HG03565 (cell line): ENCODE results near the gene ABLIM3.

ENCODE experiments used
- ATAC-seq: cut with Tn5 transposase; IDR thresholded peaks from one replicate; pipeline ENCODE4 v1.9.1; 2021; ENCODE audit warnings: mild to moderate bottlenecking, moderate library complexity; ENCODE audit not compliant: unreplicated experiment

ABLIM3 gene

DNA sequence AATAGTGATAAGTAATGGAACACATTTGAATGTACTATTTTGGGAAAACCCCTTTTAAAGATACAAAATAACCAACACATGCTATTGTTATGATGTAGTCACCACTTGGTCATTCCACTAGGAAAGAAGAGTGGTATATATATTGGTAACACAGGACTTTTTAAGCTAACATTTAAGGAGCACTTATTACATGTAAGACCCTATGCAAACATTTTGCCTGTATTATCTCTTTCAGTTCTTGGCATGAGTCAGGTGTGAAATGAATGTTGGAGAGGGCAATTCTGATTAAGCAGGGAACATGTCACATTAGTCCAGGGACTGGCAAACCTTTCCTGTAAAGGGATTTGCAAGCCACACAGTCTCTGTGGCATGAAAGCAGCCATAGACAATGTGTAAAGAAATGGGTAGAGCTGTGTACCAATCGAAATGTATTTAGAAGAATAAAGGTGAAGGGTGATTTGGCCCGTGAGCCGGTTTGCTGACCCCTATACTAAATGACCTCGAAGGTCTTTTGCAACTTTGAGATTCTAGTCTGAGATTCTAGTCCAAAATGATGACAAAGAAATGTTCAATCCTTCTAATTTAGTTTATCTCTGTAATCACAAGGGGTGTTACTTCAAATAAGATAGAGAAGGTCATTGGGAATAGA lies 15.3 kb downstream of the ABLIM3 start:
- no peak for ATAC-seq

DNA sequence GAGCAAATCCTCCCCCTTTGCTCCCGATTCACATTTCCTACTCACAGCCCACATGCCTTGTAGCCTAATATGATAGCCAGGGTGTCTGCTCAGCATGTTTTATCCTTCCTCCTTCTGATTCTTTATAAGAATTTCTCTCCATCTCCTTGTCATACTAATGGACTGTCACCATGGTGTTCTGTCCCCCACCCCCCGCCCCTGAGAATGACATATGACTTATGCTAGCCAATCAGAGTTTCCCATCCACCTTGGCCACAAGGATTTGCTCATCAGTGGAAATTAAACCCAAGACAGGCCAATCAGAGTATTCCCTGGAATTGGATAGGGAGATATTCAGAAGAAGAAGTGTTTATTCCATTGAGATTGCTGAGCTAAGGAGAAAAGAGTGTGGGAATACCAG lies 16.0 kb downstream of the ABLIM3 start:
- ATAC-seq = no peak

DNA sequence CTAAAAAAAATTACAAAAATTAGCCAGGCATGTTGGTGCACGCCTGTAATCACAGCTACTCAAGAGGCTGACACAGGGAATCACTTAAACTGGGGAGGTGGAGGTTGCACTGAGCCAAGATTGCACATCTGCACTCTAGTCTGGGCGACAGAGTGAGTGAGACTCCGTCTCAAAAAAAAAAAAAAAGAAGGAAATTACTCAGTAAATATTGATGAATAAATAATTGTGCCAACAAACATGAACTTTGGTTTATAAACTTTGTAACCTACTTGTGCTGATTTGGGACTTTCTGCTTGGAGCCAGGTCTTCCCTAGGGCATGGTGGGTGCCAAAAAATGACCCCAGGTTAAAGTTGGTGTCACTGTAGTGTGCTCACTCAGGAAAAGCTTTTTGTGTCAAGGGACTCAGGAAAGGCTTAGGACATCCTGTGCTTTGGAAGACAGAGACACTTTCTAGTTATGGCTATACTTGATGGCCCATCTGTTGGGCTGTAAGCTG lies 19.0 kb downstream of the ABLIM3 start:
- no peak for ATAC-seq

DNA sequence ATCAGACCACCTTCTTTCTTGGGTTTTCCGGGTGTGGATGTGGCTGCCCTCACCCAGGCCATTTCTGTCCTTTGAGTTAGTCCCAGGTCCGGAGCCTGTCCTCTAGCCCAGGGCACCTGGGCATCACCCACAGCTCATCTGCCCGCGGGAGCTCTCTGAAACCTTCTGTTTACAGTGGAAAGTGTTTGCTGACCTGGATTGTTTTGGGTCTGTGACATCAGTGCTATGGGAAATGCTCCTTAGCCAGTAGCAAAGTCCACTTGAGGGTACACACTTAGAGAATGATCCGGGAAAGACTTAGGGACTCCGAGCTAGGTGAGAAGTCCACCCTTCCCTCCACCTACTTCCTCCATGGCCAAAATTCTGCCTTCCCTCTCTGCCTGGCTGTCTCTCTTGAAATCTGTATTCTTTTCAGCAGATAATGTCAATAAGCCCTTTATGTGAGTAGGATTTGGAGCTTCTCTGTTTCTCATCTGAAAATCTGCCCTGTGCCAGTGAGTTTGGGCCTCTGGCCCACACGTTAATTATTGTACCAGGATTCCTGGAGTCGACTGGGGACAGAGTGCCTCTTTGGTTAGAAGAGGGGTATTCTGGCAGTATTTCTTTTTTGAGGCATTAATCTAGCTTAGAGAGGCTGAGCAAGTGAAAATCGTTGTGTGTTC lies 19.9 kb downstream of the ABLIM3 start:
- ATAC-seq = no peak

DNA sequence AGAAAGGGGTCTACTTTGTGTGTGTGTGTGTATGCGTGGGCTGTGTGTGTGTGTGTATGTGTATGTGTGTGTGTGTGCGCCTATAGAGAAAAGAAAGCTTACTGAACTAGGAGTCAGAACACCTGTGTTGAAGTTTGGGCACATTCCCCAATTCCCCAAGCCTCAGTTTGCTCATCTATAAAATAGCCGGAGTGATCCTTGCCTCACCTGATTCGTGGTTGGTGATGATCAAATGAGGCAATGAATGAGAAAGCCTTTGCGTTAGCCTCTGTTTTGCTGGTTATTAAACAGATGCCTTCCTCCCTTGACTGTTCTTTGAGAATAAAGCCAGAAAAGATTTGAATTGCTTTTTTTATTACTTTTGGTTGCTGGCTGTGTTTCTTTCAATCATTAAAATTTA lies 20.6 kb downstream of the ABLIM3 start:
- ATAC-seq = no peak

DNA sequence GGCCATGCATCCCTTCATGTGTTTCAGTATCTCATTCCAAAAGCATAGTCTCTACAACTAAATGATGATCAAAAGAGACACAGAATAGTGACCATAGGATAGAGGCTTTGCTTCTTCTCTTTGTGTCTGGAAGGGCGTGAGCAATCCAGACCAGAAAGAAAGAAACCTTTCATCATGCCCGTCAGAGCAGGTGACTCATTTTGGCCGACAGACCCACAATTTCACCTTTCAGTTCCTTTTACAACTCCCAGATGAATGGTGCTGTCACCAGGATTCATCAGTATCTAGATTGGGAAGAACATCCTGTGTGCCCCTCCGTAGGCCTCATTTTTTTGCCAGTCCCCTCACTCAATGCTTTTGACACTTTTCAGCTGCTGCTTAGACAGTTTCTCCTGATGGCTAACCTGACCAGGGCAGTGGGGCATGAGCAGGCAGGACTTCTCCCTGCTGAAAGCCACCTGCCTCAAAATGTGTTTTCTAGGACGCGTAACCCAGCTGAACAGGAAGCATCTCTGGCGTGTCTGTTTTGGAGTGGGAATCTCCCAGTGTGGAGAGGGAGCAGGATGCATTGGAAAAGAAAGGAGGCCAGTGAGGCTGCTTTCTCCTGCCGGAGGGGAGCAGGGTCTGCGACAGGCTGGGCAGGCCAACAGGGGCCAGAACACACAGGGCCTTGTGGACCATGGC lies 21.2 kb downstream of the ABLIM3 start:
- ATAC-seq = peak; percentile 75

DNA sequence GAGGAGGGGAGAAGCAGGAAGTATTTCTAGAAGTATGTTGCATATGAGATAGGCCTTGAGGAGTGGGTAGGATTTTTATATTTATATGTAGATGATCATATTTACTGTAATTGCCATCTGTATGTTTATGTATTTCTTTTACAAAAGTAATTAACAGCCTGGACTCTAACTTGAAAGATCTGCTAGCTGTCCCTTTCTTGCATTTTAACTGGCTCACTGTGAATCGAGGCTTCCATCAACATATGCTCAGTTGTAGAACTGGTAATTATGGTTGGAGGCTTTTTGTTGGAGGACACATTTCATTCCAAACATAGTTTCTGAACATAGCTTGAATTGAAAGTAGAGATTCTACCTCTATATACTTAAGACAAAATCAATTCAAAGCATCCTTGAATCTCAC lies 23.4 kb downstream of the ABLIM3 start:
- ATAC-seq = no peak

DNA sequence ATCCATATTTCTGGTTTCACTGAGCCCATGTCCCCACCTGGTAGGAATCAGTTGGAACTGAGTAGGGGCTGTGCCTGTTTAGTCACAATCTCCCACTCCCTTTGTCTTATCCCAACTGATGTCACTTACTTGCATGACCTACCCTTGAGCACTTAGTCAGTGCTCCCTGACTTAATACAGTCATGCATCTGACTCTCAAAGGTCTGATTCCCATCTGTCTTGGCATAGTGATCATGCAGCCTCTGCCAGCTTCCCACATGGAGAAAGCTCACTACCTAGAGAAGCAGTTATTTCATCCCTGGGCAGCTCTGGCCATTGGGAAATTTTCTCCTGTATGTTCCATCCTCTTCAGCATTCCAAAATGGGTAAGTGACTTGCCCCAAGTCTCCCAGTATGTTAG lies 24.8 kb downstream of the ABLIM3 start:
- ATAC-seq = no peak

DNA sequence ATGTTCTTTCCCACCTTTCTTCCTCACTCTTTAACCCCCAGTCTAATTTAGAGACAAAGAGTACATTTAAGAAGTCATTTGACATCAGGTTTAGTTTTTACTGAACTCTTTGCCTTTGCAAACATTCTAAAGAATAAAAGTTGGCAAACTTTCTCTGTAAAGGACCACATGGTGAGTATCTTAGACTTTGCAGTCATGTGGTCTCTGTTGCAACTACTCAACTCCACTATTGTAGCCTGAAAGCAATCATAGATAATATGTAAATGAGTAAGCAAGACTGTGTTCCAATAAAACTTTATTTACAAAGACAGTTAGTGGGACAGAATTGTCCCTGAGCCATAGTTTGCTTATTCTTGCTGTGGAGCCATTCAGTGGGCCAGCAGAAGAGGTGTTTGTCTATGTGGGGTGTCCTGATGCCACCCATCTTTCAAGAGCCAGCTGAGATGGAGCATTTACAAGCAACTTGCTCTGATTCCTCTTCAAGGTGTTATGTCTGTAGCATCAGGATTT lies 25.4 kb downstream of the ABLIM3 start:
- no peak for ATAC-seq

DNA sequence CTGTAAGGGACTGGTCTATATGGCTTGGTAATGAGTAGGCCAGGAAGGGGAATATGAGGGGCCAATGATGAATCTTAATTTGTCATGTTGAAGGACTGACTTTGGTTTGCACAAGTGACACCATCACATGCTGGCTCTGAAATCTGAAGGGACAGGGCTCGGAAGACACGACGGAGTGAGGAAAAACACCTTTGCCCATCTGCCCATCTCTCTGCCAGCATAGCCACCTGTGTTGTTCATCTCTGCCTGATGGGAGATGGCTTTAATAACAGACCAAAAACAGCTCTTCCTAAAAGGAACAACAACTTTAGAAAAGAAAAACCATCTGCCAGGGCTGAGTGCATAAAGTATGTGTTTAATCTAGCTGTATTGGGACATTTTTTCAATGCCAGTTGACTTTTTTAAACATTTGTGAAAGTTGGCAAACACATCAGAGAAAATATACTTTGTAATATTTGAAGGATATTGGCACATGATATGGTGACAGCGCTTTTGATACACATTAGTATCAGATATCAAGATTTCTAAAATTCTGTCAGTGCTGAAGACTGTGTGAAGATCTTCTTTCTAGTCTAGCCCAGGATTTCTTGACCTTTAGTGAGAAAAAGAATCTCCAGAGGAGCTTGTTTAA lies 27.1 kb downstream of the ABLIM3 start:
- ATAC-seq = no peak

DNA sequence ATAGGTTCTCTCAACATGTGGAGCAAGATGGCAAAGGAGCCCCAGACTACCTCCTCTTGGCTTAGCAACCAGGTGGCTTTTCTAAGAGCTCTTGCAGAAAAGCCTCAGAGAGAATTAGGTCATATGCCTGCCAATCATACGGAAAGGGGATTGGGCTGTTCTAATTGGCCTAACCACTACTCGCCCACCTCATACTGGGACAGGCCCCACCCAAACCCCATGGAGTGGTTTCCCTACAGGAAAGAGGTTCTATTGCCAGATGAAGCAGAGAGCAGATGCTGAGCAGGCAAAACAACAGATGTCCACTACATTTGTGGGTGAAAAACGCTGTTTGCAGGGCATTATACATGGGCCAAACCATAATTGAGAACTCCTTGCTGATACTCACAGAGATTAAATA lies 29.0 kb downstream of the ABLIM3 start:
- ATAC-seq = no peak

DNA sequence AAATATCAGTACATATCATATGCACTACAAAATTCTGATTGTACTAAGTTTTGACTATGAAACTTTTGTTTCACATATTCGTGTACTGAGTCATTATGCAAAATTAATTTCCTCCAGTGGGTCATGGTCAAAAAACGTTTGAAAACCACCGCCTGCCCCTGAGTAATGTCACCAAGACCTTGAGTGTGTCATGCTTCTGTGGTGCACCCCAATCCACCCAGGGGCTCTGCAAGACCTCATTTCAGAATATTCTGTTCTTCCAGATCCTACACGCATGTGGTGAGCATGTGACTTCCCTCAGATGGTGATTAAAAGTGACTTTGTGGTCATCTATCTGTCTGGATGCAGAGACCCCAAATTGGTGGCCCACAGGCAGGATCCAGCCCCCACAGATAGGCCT lies 31.0 kb downstream of the ABLIM3 start:
- peak; percentile 90 for ATAC-seq

DNA sequence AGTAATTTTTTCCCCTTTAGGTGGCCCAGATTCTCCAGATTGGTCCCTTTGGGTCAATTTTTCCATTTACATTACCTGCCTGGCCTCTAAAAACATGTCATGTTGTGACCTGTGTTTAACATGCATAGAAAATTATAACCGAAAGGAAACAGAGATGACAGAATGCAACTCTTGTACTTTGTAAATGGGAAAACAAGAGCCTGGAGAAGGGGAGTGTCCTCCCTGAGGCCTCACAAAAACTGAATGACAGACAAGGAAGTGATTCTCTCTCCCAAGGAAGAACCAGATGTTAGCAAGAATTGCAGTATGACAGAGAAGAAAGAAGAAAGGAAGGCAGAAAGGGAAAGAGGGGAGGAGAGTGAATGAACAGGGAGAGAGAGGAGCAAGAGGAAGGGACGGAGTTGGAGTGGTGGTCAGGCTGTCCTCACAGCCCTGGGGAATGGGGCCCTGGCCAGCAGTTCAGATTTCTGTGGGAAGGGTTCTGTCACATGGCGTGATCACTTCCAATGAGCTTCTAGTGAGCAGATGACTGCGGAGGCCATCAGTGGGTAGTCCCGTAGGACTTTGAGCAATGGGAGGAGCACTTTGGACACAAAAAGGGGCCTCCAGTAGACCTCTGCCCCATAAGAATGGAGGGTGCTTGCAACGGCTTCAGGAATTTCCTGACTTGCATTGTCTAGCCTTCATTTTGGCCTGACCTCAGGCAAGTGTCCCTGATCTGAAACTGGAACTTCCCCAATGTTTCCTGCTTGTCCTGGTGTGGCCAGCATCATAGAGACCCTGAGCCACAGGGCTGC lies 31.6 kb downstream of the ABLIM3 start:
- ATAC-seq = no peak

DNA sequence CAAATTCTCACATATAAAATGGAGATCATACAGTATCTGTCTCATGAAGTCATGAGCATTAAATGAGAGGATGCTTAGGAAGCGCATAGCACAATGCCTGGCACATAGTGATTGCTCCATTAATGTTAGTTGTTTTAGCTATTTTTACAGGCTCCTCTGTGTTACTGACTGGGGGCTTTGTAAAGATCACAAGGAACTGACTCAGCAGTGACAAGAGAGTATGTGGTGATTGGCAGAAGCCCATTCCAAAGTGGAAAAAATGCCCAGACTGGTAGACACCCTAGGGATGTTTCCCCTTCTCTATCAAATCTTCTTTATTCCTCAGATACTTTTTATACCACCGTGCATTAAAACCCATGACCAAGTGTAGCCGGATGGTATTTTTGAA lies 33.5 kb downstream of the ABLIM3 start:
- ATAC-seq = no peak

DNA sequence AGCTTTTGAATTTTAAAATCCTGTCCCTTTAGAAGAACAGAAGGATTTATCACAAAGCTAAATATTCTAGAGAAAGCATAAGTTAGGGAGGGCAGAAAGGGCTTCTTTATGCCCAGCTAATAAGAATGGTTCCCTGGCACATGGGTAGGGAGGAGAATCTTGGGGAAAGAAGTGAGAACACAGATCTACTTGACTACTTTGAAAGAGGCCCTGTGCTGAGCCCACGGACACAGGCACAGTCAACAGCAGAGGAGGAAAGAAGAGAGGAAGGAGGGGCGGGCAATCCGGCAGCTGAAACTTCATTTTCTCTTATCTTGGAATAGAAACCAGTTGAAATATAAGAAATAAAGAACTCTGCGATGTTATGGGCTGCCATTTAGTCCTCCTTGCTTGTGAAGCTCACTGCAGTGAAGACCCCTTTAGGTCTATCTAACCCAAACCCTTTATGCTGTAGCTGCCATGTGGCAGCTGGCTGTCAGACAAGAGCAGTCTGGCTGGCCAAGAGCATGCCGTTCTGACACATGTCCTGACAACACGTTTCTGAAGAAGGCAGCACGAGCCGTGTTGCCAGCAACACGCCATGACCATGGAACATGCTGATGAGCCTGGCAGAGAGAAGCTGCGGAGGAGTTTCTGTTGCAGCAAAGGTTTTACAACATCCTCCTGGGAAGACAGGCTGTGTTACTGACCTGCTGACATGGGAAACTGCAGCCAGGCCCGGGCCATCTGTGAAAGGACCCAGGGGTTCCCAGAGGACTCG lies 34.2 kb downstream of the ABLIM3 start:
- no peak for ATAC-seq

DNA sequence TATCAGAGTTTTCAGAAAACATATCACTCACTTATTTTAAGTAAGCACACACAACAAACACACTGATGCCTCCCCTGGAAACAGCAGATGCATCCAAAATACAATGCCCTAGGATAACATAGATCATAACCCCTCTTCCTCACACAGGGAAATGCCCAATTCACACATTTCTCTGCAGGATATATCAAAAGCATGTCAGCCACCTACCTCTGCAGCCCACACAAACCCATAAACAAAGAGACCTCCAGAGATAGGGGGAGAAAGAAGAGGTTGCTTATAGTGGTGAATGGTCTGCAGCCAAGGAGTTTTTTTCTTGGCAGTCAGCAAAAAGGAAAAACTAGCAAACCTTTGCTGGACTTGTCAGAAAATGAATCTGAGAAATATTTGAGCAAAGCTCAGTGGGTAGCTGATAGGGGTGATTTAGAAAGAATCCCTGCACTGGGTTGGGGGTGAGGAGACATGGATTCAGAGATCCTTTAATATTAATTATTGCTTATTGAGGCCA lies 36.1 kb downstream of the ABLIM3 start:
- no peak for ATAC-seq

DNA sequence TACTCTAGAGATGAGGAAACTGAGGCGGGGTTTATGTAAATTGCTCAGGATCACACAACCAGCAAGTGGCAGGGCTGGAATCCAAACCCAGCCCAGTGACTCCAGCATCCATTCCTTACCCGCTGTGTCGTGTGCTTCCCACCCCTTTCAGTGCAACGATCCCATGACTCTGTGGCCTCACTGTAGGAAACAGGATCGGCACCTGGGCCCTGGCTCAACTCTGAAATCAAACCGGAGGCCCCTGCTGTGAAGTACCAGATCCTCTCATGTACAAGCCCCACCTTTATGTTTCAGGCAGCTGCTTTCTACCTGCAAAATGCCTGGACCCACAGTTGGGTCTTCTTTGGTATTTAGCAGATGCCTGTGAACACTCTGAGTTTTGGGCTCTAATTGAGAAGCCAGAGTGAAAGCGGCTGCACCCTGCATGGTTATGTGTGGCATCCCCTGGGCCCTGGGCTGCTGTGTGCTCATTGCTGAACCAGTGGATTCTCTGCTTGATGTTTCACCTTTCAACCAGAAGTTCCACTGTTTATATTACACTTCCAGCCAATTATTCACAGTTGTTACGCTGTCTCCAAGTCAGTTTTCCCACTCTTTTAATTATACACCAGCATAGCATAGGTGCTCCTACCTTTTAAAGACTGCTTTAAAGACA lies 36.7 kb downstream of the ABLIM3 start:
- no peak for ATAC-seq

DNA sequence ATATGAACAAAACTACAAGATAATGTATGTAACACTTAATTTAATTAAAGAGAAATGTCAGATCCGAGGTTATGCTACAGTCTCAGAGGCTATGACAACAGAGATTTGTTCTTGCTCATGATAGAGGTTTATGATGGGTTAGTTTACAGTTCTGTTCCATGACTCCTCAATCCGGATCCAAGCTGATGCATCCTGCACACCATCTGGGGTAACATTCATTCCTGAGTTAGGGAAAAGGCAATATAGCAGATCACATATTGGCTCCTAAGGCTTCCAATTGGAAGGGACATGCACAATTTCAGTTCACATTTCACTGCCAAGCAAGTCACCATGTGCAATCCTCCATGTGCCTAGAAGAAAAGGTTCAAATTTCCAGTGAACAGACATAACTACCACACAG lies 40.4 kb downstream of the ABLIM3 start:
- no peak for ATAC-seq

DNA sequence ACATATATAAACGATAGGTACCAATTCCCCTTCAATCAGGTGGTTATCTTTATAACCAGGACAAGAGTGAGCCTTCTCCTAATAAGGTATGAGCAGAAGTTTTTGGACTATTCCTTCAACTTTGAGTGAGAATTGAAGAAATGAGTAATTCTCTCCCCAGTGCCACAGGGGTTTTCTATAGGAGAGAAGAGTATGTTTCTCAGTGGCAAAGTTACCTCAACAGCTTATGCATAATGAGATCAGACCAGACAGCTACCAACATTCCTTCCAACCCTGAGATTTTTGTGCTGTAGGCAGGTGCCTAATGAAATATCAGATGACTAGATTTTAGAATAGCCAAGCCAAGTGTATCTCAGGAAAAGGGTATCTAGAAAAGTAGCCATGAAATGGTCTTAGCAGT lies 40.9 kb downstream of the ABLIM3 start:
- ATAC-seq = no peak
